H1 (cell line): ENCODE data around the gene GALNT17. TPM values are rescaled to one million over a fixed set of nuclear protein-coding genes. Genes with fewer than 3 reads are reported as not detected.

Experiments used
- CTCF ChIA-PET: fragments of 300-600 bp; sonication (Branson Sonifier 250); formaldehyde crosslinking; loops from one replicate; lab custom pipeline; 2021; ENCODE audit not compliant: partially characterized antibody; lab: Charles Lee
- POLR2A ChIA-PET: fragments of 300-600 bp; sonication (Branson Sonifier 250); formaldehyde crosslinking; loops from one replicate; lab custom pipeline; 2021; ENCODE audit warnings: inconsistent platforms; ENCODE audit not compliant: partially characterized antibody; lab: Charles Lee
- DNase-seq, 2 experiments: peaks; one replicate each; pipeline versions ENCODE4 v3.0.0 to v3.0.0-alpha.2; 2010 to 2022; ENCODE audit warnings: low spot score in 2 of 2, low read depth in 1 of 2, mixed read lengths in 1 of 2
- FAIRE-seq: peaks from 2 replicates; lab custom pipeline; 2011; peaks lifted over from hg19 to GRCh38; lab: Jason Lieb, UNC
- H2AFZ ChIP-seq: 2 replicates; pipeline ENCODE4 v1.8.1; 2012; ENCODE audit warnings: low read length, inconsistent platforms
- H2AK5ac ChIP-seq: 2 replicates; pipeline ENCODE4 v1.6.1; 2013; ENCODE audit warnings: low read depth, low read length
- H2BK120ac ChIP-seq: replicated peaks from 2 replicates; pipeline ENCODE3; 2013; ENCODE audit warnings: low read depth, low read length, inconsistent platforms
- H2BK12ac ChIP-seq: 2 replicates; pipeline ENCODE4 v1.6.1; 2013; ENCODE audit warnings: low read depth, low read length
- H2BK15ac ChIP-seq: 2 replicates; pipeline ENCODE4 v1.6.1; 2013; ENCODE audit warnings: low read length
- H2BK20ac ChIP-seq: 2 replicates; pipeline ENCODE4 v1.6.1; 2013; ENCODE audit warnings: low read length
- H2BK5ac ChIP-seq: 2 replicates; pipeline ENCODE4 v1.6.1; 2013; ENCODE audit warnings: low read depth, low read length
- H3K14ac ChIP-seq: 2 replicates; pipeline ENCODE4 v1.6.1; 2013; ENCODE audit warnings: inconsistent platforms; ENCODE audit not compliant: insufficient read length
- H3K18ac ChIP-seq: 2 replicates; pipeline ENCODE4 v1.6.1; 2013; ENCODE audit warnings: low read length; ENCODE audit errors: extremely low read depth
- H3K23ac ChIP-seq: 2 replicates; pipeline ENCODE4 v1.6.1; 2013; ENCODE audit warnings: inconsistent platforms; ENCODE audit not compliant: insufficient read length
- H3K23me2 ChIP-seq: 2 replicates; pipeline ENCODE4 v1.6.1; 2013; ENCODE audit warnings: low read depth, low read length
- H3K27ac ChIP-seq: 2 replicates; pipeline ENCODE4 v1.6.1; 2011; ENCODE audit warnings: low read depth, low read length, inconsistent platforms
- H3K27me3 ChIP-seq, 4 experiments: replicated peaks in 1 of 4; 1 replicate in 1 of 4; 2 replicates in 3 of 4; pipeline versions ENCODE4 v1.6.1 to v1.8.1; 2011 to 2013; ENCODE audit warnings: low read length in 3 of 4, mild to moderate bottlenecking in 3 of 4, inconsistent platforms in 2 of 4, mixed read lengths in 2 of 4, moderate library complexity in 1 of 4; ENCODE audit not compliant: control insufficient read depth in 3 of 4, insufficient read depth in 3 of 4; ENCODE audit errors: extremely low read depth in 1 of 4
- H3K36me3 ChIP-seq, 4 experiments: 2 replicates each; pipeline versions ENCODE4 v1.6.1 to v1.8.1; 2011 to 2013; ENCODE audit warnings: mild to moderate bottlenecking in 4 of 4, low read length in 3 of 4, moderate library complexity in 2 of 4, control low read depth in 1 of 4, inconsistent platforms in 1 of 4; ENCODE audit not compliant: insufficient read depth in 4 of 4, control insufficient read depth in 2 of 4
- H3K4ac ChIP-seq: replicated peaks from 2 replicates; pipeline ENCODE3; 2013; ENCODE audit warnings: low read length, low read depth, mixed read lengths, inconsistent platforms; ENCODE audit not compliant: insufficient read length
- H3K4me1 ChIP-seq, 4 experiments: replicated peaks in 1 of 4; 1 replicate in 1 of 4; 2 replicates in 3 of 4; pipeline versions ENCODE4 v1.6.1 to v1.8.1; 2011 to 2013; ENCODE audit warnings: low read length in 3 of 4, inconsistent platforms in 2 of 4, mixed read lengths in 1 of 4; ENCODE audit not compliant: insufficient read depth in 4 of 4, control insufficient read depth in 3 of 4
- H3K4me2 ChIP-seq, 2 experiments: 2 replicates each; pipeline versions ENCODE4 v1.6.1 to v1.8.1; 2011 to 2013; ENCODE audit warnings: low read depth in 2 of 2, low read length in 2 of 2, control low read depth in 1 of 2, inconsistent platforms in 1 of 2, mild to moderate bottlenecking in 1 of 2; ENCODE audit not compliant: insufficient read depth in 1 of 2
- H3K4me3 ChIP-seq, 4 experiments: fragments of 200-600, 300-600 bp in 1 of 4; sonication (generic), shearing (Covaris generic), sonication (Bioruptor Twin) in 1 of 4; 2 replicates each; pipeline versions ENCODE4 v1.5.1 to v1.8.1; 2011 to 2016; ENCODE audit warnings: low read length in 4 of 4, low read depth in 3 of 4, control low read depth in 2 of 4, inconsistent platforms in 2 of 4, mild to moderate bottlenecking in 2 of 4, mixed read lengths in 1 of 4, moderate library complexity in 1 of 4; ENCODE audit not compliant: insufficient read depth in 2 of 4; ENCODE audit errors: extremely low read depth in 1 of 4
- H3K56ac ChIP-seq: replicated peaks from 2 replicates; pipeline ENCODE3; 2013; ENCODE audit warnings: low read depth, mild to moderate bottlenecking, mixed read lengths, low read length, inconsistent platforms; ENCODE audit not compliant: insufficient read length
- H3K79me1 ChIP-seq: 2 replicates; pipeline ENCODE4 v1.6.1; 2013; ENCODE audit warnings: low read depth, low read length, control low read depth
- H3K79me2 ChIP-seq, 2 experiments: 2 replicates each; pipeline versions ENCODE4 v1.6.1 to v1.8.1; 2012 to 2013; ENCODE audit warnings: low read length in 2 of 2, mild to moderate bottlenecking in 2 of 2, inconsistent platforms in 1 of 2; ENCODE audit not compliant: insufficient read depth in 2 of 2, control insufficient read depth in 1 of 2
- H3K9ac ChIP-seq, 4 experiments: replicated peaks in 1 of 4; 1 replicate in 1 of 4; 2 replicates in 3 of 4; pipeline versions ENCODE4 v1.6.1 to v1.8.1; 2011 to 2013; ENCODE audit warnings: low read depth in 3 of 4, low read length in 3 of 4, control low read depth in 2 of 4, mild to moderate bottlenecking in 2 of 4, moderate library complexity in 2 of 4, inconsistent platforms in 1 of 4; ENCODE audit errors: extremely low read depth in 1 of 4
- H3K9me3 ChIP-seq, 2 experiments: 2 replicates each; pipeline versions ENCODE4 v1.6.1 to v1.8.1; 2012 to 2013; ENCODE audit warnings: mild to moderate bottlenecking in 2 of 2, moderate library complexity in 2 of 2, control low read depth in 1 of 2, inconsistent platforms in 1 of 2, low read depth in 1 of 2, low read length in 1 of 2, mixed read lengths in 1 of 2; ENCODE audit not compliant: insufficient read depth in 2 of 2
- H4K20me1 ChIP-seq, 2 experiments: replicated peaks in 1 of 2; 2 replicates each; pipeline versions ENCODE3 to v1.8.1; 2011 to 2013; ENCODE audit warnings: inconsistent platforms in 2 of 2, low read length in 2 of 2, mild to moderate bottlenecking in 1 of 2; ENCODE audit not compliant: insufficient read depth in 2 of 2, control insufficient read depth in 1 of 2
- H4K5ac ChIP-seq: 2 replicates; pipeline ENCODE4 v1.6.1; 2013; ENCODE audit warnings: low read length, low read depth, mixed read lengths, inconsistent platforms; ENCODE audit not compliant: insufficient read length
- H4K8ac ChIP-seq: 2 replicates; pipeline ENCODE4 v1.8.0; 2013; ENCODE audit warnings: mild to moderate bottlenecking, moderate library complexity, low read length, inconsistent platforms; ENCODE audit not compliant: insufficient read depth; ENCODE audit errors: extremely low read depth
- H4K91ac ChIP-seq: replicated peaks from 2 replicates; pipeline ENCODE3; 2013; ENCODE audit warnings: low read length, mixed read lengths, inconsistent platforms; ENCODE audit not compliant: insufficient read length
- CBX5 ChIP-seq: fragments of 300-800, 300-1000 bp; sonication (generic); IDR thresholded peaks from 2 replicates; pipeline ENCODE4 v1.7.1; 2016; ENCODE audit warnings: antibody characterized with exemption, low read length, low read depth
- ZNF274 ChIP-seq: IDR thresholded peaks from 2 replicates; pipeline ENCODE4 v1.7.0; 2012; ENCODE audit warnings: low read length, borderline replicate concordance; ENCODE audit errors: extremely low read depth
- WGBS, 2 experiments: shearing (Covaris generic) in 1 of 2; methylation state at CpG; one replicate each; pipeline versions ENCODE4 v1.1.6 to v1.1.7; 2013 to 2015; ENCODE audit warnings: low lambda C conversion rate in 2 of 2, mixed read lengths in 2 of 2, inconsistent platforms in 1 of 2, low coverage in 1 of 2, missing lambda C conversion rate in 1 of 2; ENCODE audit not compliant: insufficient replicate concordance in 2 of 2, insufficient coverage in 1 of 2, insufficient read length in 1 of 2; ENCODE audit errors: extremely low coverage in 1 of 2, missing lambda C conversion rate in 1 of 2; 5-methylcytosine and 5-hydroxymethylcytosine counted together
- polyA plus RNA-seq, 7 experiments: library from polyadenylated mRNA; depleted of rRNA in 3 of 7; stranded (reverse) in 5 of 7; unstranded in 2 of 7; fragments of >200 nt in 5 of 7; fragments of 200-250 nt in 2 of 7; gene quantifications; 1 replicate in 5 of 7; 2 replicates in 1 of 7; 4 replicates in 1 of 7; pipeline versions ENCODE4 v1.2.1 to v1.2.3, GENCODE V29; 2011 to 2013; ENCODE audit warnings: missing spikeins in 2 of 7, mixed read lengths in 2 of 7
- total RNA-seq: library from RNA; stranded (reverse); fragmentation: NEBNext Ultra II Directional; extraction: Animal tissue kit (Norgen Biotek cat#: 25700); gene quantifications from 2 replicates; pipeline ENCODE4 v1.2.1, GENCODE V29; 2021

The GALNT17 gene
- total and polyA plus RNA-seq, 2 of the 8 experiments (the other 6 are each of a cell fraction or from before 2014, with no cell fraction given): 37.7 to 47.0 TPM

DNA sequence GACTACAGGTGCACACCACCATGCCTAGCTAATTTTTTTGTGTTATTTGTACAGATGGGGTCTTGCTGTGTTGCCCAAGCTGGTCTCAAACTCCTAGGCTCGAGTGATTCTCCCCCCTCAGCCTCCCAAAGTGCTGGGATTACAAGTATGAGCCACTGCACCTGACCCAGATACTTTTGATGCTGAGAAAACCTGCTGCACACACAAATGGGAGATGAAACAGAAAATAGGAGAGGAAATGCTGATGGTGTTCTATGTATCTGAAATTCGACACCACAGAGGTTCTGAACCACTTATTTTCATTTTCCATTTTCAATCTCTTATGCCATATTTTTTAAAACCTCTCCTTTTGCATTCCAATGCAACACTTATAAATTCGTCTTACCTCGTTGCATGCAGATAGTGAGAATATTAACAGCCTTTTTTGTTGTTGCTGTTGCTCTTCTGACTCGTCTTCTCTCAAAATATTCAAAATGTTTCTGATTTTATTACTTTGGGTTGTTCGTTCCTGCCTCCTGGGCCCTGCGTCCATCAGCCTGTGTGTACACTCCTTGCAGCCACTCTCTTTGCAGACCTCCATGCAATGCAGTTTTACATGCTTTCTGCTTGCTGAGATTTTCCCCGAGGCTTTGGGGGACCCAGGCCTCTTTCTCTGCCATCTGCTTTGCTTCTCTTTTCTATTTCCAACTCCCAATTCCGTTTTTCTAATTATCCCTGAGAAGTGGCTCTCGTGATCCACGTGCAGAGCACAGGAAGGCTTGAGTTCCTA is 556.1 kb downstream of the GALNT17 start:
- H3K23me2 ChIP-seq: no peaks in the 10 kb centered on the region

More for the DNA sequence above, 556.1 kb downstream of the GALNT17 start:
- ChIA-PET POLR2A (no interaction called here), CTCF (no interaction called here)
- no peaks in the 10 kb centered on the region; a peak in 2 of 8 replicates for H3K36me3 ChIP-seq
- no peak overlapping the region for H3K4me2 ChIP-seq
- H3K23ac ChIP-seq: no peak overlapping the region
- H4K20me1 ChIP-seq: no peaks in the 10 kb centered on the region
- no peak overlapping the region for H2AK5ac ChIP-seq
- peaks cover 0 to 5% (median 5%) of the 10 kb centered on the region in 4 experiments; a peak in 5 of 7 replicates for H3K4me1 ChIP-seq
- no peak overlapping the region for H3K4me3 ChIP-seq
- no peak overlapping the region for H3K9ac ChIP-seq
- no peak overlapping the region for H2BK15ac ChIP-seq
- H4K5ac ChIP-seq: no peak overlapping the region
- TF ChIP-seq CBX5 (no peak), ZNF274 (no peak)
- H3K9me3 ChIP-seq: no peaks in the 10 kb centered on the region
- no peak overlapping the region for H2AFZ ChIP-seq
- FAIRE-seq: no peak
- H3K14ac ChIP-seq: no peak overlapping the region
- WGBS, 2 experiments: 76% methylated on average over 11 of the region's 11 CpGs; no CpG with 5 or more reads in 1 of the 2 experiments
- H2BK20ac ChIP-seq: no peak overlapping the region
- no peak overlapping the region for H3K27ac ChIP-seq
- H3K56ac ChIP-seq: no peak overlapping the region
- no peaks in the 10 kb centered on the region for H3K27me3 ChIP-seq
- no peak overlapping the region for H2BK120ac ChIP-seq
- no peak overlapping the region for H3K18ac ChIP-seq
- no peaks in the 10 kb centered on the region for H3K79me1 ChIP-seq
- no peaks in the 10 kb centered on the region for H3K79me2 ChIP-seq
- H3K4ac ChIP-seq: no peak overlapping the region
- H4K8ac ChIP-seq: no peak overlapping the region
- H2BK12ac ChIP-seq: no peak overlapping the region
- H4K91ac ChIP-seq: no peak overlapping the region
- no peak for DNase-seq
- H2BK5ac ChIP-seq: no peak overlapping the region
